Measurements from ENCODE around the gene VWCE. TPM values are rescaled to one million over a fixed set of nuclear protein-coding genes. Genes with fewer than 3 reads are reported as not detected.

Gene VWCE
- total RNA-seq, 1 donor from 2014 or later = 5.1 TPM

- Histone ChIP-seq H3F3A (ENCODE audit: low read depth) (no peaks in the 10 kb centered on the region), H3K9ac (no peak overlapping the region), H3K4me1 (no peaks in the 10 kb centered on the region), H3K9me3 (ENCODE audit: low read depth) (no peaks in the 10 kb centered on the region), H3K36me3 (no peaks in the 10 kb centered on the region), H2AFZ (replicated peaks) (no peak overlapping the region), H3K27me3 (no peaks in the 10 kb centered on the region), H3K4me2 (no peak overlapping the region), H3K27ac (no peak overlapping the region), H3K79me2 (ENCODE audit: low read depth) (no peaks in the 10 kb centered on the region), H4K20me1 (ENCODE audit: low read depth) (no peaks in the 10 kb centered on the region), H3K4me3 (no peak overlapping the region)
- no peak for DNase-seq (ENCODE audit: low spot score)
- Mint-ChIP-seq H3K4me3 (no peak overlapping the region), H3K27ac (no peak overlapping the region), H3K36me3 (no peaks in the 10 kb centered on the region), H3K27me3 (ENCODE audit: insufficient read depth, low read depth) (peaks cover 4% of the 10 kb centered on the region), H3K9me3 (no peaks in the 10 kb centered on the region), H3K4me1 (peaks cover 12% of the 10 kb centered on the region)
- no peak for TF ChIP-seq CTCF (IDR thresholded peaks at IDR 0.05)
Measured at GRCh38 chr11:61274084-61274483, 21.0 kb downstream of the VWCE start.

- no peaks in the 10 kb centered on the region for H4K20me1 ChIP-seq (ENCODE audit: low read depth)
- Mint-ChIP-seq H3K36me3 (no peaks in the 10 kb centered on the region), H3K27ac (no peak overlapping the region)
Measured at GRCh38 chr11:61273178-61274078, 21.7 kb downstream of the VWCE start.

GRCh38 chr11:61272731-61273130 is 22.4 kb downstream of the VWCE start:
- Histone ChIP-seq H3K4me1 (no peaks in the 10 kb centered on the region), H3K27me3 (no peaks in the 10 kb centered on the region), H3K9ac (no peak overlapping the region), H3K79me2 (ENCODE audit: low read depth) (no peaks in the 10 kb centered on the region), H2AFZ (replicated peaks) (no peak overlapping the region), H3K4me3 (no peak overlapping the region), H4K20me1 (ENCODE audit: low read depth) (no peaks in the 10 kb centered on the region), H3K27ac (no peak overlapping the region), H3K9me3 (ENCODE audit: low read depth) (no peaks in the 10 kb centered on the region), H3K4me2 (no peak overlapping the region), H3F3A (ENCODE audit: low read depth) (no peaks in the 10 kb centered on the region), H3K36me3 (no peaks in the 10 kb centered on the region)
- no peak overlapping the region for H3K27ac Mint-ChIP-seq
- no peaks in the 10 kb centered on the region for H3K36me3 Mint-ChIP-seq
- H3K9me3 Mint-ChIP-seq = no peaks in the 10 kb centered on the region
- no peak overlapping the region for H3K4me3 Mint-ChIP-seq
- no peak for DNase-seq (ENCODE audit: low spot score)
- TF ChIP-seq EZH2 (IDR thresholded peaks at IDR 0.05) (no peak), EZH2phosphoT487 (IDR thresholded peaks at IDR 0.05) (no peak), CTCF (IDR thresholded peaks at IDR 0.05) (no peak)
- peaks cover 4% of the 10 kb centered on the region for H3K27me3 Mint-ChIP-seq (ENCODE audit: insufficient read depth, low read depth)
- peaks cover 4% of the 10 kb centered on the region for H3K4me1 Mint-ChIP-seq

More at GRCh38 chr11:61273178-61274078, 21.7 kb downstream of the VWCE start:
- no peak overlapping the region for H3K4me3 Mint-ChIP-seq
- peaks cover 4% of the 10 kb centered on the region for H3K27me3 Mint-ChIP-seq (ENCODE audit: insufficient read depth, low read depth)
- Histone ChIP-seq H3K27ac (no peak overlapping the region), H3K79me2 (ENCODE audit: low read depth) (no peaks in the 10 kb centered on the region), H3K4me2 (no peak overlapping the region), H3K9ac (no peak overlapping the region), H3F3A (ENCODE audit: low read depth) (no peaks in the 10 kb centered on the region), H3K36me3 (no peaks in the 10 kb centered on the region), H3K4me1 (no peaks in the 10 kb centered on the region), H3K27me3 (no peaks in the 10 kb centered on the region), H3K9me3 (ENCODE audit: low read depth) (no peaks in the 10 kb centered on the region), H3K4me3 (no peak overlapping the region), H2AFZ (replicated peaks) (no peak overlapping the region)
- peaks cover 11% of the 10 kb centered on the region for H3K4me1 Mint-ChIP-seq
- TF ChIP-seq EZH2phosphoT487 (IDR thresholded peaks at IDR 0.05) = no peak
- TF ChIP-seq EZH2 (IDR thresholded peaks at IDR 0.05) = no peak
- TF ChIP-seq CTCF (IDR thresholded peaks at IDR 0.05) = no peak
- H3K9me3 Mint-ChIP-seq = no peaks in the 10 kb centered on the region
- DNase-seq (ENCODE audit: low spot score) = no peak
